GM19043 (cell line): ENCODE data around the gene SHC4.

Experiments
- ATAC-seq: cut with Tn5 transposase; IDR thresholded peaks from one replicate; pipeline ENCODE4 v1.9.1; 2021; ENCODE audit warnings: low read depth; ENCODE audit not compliant: unreplicated experiment

SHC4 gene

GRCh38 chr15:48888191-48888590 lies 75.5 kb downstream of the SHC4 start:
- ATAC-seq = no peak

- no peak for ATAC-seq
These were observed 76.6 kb downstream of the SHC4 start for GRCh38 chr15:48887144-48887543.

DNA sequence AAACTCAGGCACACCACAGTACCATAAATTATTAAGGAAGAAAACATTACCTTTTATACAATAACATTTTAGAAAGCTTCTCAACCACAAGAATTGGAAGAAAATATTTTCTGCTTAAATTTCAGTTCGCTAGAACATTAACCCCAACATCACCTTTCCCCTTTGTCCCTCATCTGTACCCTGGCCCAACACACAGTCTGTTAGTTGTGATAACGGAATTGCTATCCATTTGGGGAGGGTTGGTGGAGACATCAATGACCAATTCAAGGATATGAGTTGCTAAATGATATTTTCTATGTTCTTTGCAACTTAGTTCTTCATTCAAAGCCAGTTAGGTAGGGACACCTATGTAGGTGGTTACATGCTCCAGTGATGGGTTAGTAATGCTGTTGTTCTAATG lies 80.0 kb downstream of the SHC4 start:
- no peak for ATAC-seq

DNA sequence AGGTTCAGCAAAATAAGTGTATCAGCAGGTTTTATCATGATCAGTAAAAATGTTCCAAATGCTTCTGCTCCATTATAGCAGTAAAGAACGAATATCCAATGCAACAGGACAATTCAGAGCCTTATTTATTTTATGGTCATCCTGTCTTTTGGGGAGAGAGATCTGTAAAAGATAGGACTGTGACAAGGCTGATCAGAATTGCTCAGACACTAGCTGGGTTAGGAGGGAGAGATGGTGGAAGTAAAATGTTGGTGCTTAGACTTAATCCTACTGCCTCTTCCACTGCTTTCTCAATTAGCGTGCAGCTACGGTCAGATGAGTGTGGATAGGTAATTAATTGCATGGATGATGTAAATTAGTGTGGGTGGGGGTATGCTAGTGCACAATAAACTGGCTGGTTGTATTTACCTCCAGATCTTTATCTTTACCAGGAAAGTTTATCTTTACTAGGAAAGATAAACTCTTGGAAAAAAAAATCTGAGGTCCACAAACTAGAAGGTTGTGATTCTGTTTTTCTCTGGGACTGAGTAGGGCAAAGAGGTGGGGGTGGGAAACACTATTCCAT lies 83.6 kb downstream of the SHC4 start:
- ATAC-seq = no peak

DNA sequence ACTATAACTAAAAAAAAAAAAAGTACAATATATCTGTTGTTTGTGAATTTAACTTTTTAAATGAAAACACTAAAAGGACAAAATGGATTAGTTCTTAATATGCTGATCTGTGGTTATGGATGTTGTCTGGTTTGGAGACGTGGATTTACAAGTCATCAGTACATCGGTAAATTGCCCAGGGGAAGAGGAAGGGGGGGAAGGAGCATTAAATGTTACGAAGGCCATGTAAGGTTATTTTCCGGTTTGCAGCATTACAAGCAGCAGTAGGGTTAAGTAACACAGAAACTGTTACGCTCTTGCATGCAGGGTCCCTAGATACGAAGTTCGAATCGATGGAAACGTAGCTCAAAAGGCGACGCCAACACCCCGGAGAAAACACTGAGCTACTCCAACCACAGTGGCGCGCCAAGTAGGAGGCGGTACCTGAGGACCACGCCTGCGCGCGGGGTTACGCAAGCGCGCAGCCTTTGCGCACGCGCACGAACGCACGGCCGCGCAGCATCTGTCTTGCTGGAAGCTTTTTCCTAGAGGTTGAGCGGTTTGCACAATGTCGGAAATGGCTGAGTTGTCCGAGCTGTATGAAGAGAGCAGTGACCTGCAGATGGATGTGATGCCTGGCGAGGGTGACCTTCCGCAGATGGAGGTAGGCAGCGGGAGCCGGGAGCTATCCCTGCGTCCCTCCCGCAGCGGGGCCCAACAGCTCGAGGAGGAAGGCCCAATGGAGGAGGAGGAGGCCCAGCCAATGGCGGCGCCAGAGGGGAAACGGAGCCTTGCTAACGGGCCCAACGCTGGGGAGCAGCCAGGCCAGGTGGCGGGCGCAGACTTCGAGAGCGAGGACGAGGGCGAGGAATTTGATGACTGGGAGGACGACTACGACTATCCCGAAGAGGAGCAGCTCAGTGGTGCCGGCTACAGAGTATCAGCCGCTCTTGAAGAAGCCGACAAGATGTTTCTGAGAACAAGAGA lies 85.8 kb downstream of the SHC4 start, which contains the start of gene EID1:
TSS of gene EID1 (plus strand) at position 505 of the 966 bp plus-strand sequence. CDS start at position 548, 43 bp downstream.
- peak; percentile 92 for ATAC-seq

DNA sequence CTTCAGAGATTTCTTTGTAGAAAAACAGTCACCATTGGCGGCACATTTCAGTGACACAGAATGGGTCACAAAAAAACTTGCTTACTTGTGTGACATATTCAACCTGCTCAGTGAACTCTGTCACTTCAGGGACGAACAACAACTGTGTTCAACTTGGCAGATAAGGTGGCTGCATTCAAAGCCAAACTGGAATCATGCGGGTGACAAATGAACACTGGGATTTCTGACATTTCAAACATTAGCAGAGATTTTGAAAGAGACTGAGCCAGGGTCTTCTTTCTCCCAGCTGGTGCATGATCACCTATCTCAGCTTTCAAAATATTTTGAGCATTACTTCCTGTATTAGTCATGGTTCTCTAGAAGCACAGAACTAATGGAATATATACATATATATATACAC lies 87.7 kb downstream of the SHC4 start:
- no peak for ATAC-seq

DNA sequence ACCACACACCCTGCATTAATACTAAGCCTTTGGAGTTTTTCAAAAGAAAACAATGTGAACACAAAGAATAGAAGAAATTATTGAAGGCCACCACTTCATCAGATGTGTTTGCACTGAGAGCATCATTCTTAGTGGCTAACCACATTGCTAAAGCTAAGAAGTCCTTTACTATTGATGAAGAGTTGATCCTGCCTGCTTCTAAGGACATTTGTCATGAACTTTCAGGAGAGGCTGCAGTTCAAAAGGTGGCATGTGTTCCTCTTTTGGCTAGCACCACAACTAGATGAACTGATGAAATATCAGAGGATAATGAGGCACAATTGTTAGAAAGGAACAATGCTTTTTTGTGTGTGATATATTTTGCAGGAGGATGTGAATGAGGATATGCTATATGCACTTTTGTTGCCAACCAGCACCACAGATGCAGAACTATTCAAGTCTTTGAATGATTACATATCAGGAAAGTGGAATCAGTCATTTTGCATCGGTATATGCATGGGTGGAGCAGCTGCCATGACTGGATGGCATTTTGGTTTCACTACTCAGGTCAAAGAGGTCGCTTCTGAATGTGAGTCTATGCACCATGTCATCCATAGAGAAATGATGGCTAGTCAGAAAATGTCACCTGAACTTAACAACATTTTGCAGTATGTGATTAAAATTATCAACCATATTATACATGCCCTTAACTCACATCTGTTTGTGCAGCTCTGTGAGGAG lies 88.3 kb downstream of the SHC4 start:
- ATAC-seq = no peak

GRCh38 chr15:48872632-48873031 lies 91.1 kb downstream of the SHC4 start:
- ATAC-seq = no peak

- ATAC-seq = no peak
These were observed 92.2 kb downstream of the SHC4 start for GRCh38 chr15:48871542-48871941.

- ATAC-seq = no peak
These were observed 93.8 kb downstream of the SHC4 start for GRCh38 chr15:48869966-48870365.

DNA sequence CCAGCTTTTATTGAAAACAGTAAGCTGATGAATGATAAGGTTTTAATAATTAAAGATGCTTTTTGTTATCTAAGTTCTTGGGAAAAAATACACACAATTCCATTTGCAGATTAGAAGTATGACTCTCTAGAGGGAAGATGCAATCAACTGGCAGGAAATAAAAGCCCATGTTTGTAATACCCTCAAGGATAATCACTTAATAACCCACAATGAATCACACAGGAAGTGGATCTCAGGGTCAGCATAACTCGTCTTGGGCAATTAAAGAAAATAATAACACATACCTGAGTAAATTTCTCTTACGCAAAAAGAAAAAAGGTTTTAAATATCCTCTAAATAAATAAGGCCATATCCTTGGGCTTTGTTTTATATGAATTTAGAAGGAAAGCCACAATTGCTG lies 95.2 kb downstream of the SHC4 start:
- ATAC-seq = no peak

- no peak for ATAC-seq
These were observed 95.7 kb downstream of the SHC4 start for GRCh38 chr15:48868023-48868422.

GRCh38 chr15:48866141-48866563 lies 97.6 kb downstream of the SHC4 start:
- no peak for ATAC-seq

- no peak for ATAC-seq
These were observed 98.2 kb downstream of the SHC4 start for GRCh38 chr15:48865370-48866079.

- ATAC-seq = no peak
These were observed 101.0 kb downstream of the SHC4 start for GRCh38 chr15:48862705-48863104.

DNA sequence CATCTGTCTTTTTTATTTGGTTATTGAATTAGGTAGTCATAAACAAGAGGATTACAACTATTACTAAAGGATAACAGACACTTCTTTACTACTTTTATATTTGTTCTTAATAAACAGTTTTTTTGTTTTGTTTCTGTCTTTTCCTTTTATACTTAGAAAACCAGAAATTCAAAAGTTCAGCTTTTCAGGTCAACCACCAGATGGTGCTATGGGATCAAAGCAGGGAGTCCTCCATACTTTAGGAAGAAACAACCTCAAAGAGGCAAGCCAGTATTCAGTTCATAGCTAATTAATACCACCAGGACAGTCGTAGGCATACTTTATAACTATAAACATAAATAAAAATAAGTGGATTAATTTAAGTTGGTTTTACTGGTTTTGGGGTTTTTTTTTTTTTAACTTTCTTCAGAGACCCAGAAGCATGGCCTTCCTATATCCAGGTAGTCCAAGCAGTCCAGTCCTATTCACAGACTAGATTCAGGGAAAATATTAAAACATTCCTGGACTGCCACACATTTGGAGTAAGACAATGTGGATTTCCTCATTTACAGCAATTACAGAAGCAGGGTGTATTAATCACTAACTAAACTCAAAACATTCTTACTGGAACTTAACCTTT lies 101.8 kb downstream of the SHC4 start:
- peak; percentile 48 for ATAC-seq

- ATAC-seq = no peak
These were observed 104.3 kb downstream of the SHC4 start for GRCh38 chr15:48859426-48859825.

- no peak for ATAC-seq
These were observed 105.3 kb downstream of the SHC4 start for GRCh38 chr15:48858401-48858800.

DNA sequence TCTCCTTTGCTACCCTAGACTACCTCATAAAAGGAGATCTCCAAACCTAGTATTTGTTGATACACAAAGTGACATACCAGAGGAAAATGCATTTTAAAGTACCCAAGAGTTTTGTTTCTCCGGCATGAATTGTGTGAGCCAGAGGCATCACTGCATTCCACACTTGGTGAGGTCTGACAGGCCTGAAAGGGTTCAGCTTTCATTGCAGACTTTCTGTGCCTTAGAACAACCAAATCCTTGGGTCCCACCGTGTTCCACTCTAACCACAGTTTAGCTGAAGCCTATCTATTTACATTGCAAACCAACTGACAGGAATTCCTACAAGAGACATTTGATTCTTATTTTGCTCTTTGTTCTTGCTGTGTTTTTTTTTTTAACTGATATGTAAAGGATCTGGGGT lies 106.8 kb downstream of the SHC4 start:
- no peak for ATAC-seq
